ENCODE results near the gene CCDC57. TPM values are rescaled to one million over a fixed set of nuclear protein-coding genes. Genes with fewer than 3 reads are reported as not detected.

The CCDC57 gene
- total and polyA plus RNA-seq, 12 donors = 7.0 to 34.5 (median 10.7) TPM

GRCh38 chr17:82217530-82218204 lies 5.0 kb upstream of the CCDC57 start:
- intact Hi-C loops (cut with DNase I) = no loop called here
- no peaks in the 10 kb centered on the region for H3K27me3 ChIP-seq
- ATAC-seq = peak in 7 of 8 donors; percentile 9 to 50 (median 38)
- peak; percentile 51 to 59 for DNase-seq
- no peaks in the 10 kb centered on the region for H3K36me3 ChIP-seq
- H3K4me1 ChIP-seq = peaks cover 7 to 64% (median 24%) of the 10 kb centered on the region in 9 donors
- WGBS, 2 donors = 74 to 77% methylated on average over 21 of the region's 21 CpGs
- TF ChIP-seq, protein P1, sequence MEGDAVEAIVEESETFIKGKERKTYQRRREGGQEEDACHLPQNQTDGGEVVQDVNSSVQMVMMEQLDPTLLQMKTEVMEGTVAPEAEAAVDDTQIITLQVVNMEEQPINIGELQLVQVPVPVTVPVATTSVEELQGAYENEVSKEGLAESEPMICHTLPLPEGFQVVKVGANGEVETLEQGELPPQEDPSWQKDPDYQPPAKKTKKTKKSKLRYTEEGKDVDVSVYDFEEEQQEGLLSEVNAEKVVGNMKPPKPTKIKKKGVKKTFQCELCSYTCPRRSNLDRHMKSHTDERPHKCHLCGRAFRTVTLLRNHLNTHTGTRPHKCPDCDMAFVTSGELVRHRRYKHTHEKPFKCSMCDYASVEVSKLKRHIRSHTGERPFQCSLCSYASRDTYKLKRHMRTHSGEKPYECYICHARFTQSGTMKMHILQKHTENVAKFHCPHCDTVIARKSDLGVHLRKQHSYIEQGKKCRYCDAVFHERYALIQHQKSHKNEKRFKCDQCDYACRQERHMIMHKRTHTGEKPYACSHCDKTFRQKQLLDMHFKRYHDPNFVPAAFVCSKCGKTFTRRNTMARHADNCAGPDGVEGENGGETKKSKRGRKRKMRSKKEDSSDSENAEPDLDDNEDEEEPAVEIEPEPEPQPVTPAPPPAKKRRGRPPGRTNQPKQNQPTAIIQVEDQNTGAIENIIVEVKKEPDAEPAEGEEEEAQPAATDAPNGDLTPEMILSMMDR (IDR thresholded peaks at IDR 0.05) = no peak
- peak overlapping the region in 1 of 10 donors; percentile 28 for H3K4me3 ChIP-seq
- H3K9me3 ChIP-seq = no peaks in the 10 kb centered on the region
- peak overlapping the region in 7 of 10 donors; percentile 36 to 96 (median 77) for H3K27ac ChIP-seq

DNA sequence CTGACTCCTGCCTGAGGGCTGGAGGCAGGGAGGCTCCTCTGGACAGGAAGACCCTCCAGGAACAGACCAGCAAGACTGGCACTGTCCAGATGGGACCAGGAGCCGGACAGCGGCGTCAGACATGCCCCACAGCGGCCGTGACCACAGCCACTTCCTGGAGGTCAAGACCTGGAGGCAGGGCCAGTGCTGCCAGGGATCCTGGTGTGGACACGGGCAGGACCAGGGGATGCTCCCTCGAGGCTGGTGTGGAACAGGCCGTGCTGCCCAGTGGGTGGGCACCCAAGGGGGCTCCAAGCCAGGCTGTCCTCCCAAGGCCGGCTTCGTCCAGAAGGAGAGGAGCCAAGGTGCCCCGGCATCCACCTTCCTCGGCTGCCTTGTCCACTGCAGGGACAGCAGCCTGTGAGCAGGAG lies 4.5 kb upstream of the CCDC57 start:
- 68 to 76% methylated on average over 12 of the region's 12 CpGs for WGBS, 2 donors
- Histone ChIP-seq H3K4me3 (peak overlapping the region in 1 of 10 donors; percentile 28), H3K36me3 (no peaks in the 10 kb centered on the region), H3K27ac (peak overlapping the region in 9 of 10 donors; percentile 11 to 96 (median 74)), H3K27me3 (no peaks in the 10 kb centered on the region), H3K4me1 (peaks cover 7 to 65% (median 24%) of the 10 kb centered on the region in 9 donors), H3K9me3 (no peaks in the 10 kb centered on the region)
- ATAC-seq (peak in 4 of 8 donors; percentile 6 to 21 (median 18)), DNase-seq (peak in 1 of 2 donors; percentile 24)
- TF ChIP-seq, protein P1 (IDR thresholded peaks at IDR 0.05) = no peak
- intact Hi-C loops (cut with DNase I) = no loop called here

- ATAC-seq = peak; percentile 40 to 83 (median 62)
- Histone ChIP-seq H3K4me3 (peak overlapping the region in 1 of 10 donors; percentile 28), H3K4me1 (peaks cover 11 to 72% (median 30%) of the 10 kb centered on the region in 9 donors), H3K27ac (peak overlapping the region; percentile 11 to 96 (median 73)), H3K9me3 (no peaks in the 10 kb centered on the region), H3K27me3 (no peaks in the 10 kb centered on the region), H3K36me3 (no peaks in the 10 kb centered on the region)
- intact Hi-C loops (cut with DNase I) = no loop called here
- 52 to 66% methylated on average over 17 of the region's 17 CpGs for WGBS, 2 donors
- TF ChIP-seq, protein P1 (IDR thresholded peaks at IDR 0.05) = no peak
- DNase-seq = peak; percentile 61
These were observed 3.9 kb upstream of the CCDC57 start for GRCh38 chr17:82216301-82217119.

DNA sequence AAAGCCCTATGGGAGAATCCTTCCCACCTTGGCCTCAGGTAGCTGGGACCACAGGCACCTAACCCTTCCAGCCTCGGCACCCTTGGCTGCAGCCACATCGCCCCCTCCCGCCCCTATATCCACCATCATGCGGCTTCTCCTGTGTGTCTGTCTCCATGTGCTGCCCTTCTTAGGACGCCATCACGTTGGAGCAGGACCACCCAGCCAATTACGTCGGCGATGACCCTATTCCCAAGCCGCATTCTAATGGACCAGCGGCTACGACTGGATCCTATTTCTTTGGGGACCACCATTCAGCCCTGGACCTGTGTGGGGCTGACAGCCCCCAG lies 3.3 kb upstream of the CCDC57 start:
- ATAC-seq = no peak
- Histone ChIP-seq H3K36me3 (no peaks in the 10 kb centered on the region), H3K9me3 (no peaks in the 10 kb centered on the region), H3K4me1 (peaks cover 11 to 75% (median 32%) of the 10 kb centered on the region in 9 donors), H3K27ac (peak overlapping the region in 8 of 10 donors; percentile 29 to 96 (median 76)), H3K4me3 (peak overlapping the region in 1 of 10 donors; percentile 28), H3K27me3 (no peaks in the 10 kb centered on the region)
- DNase-seq = no peak
- TF ChIP-seq, protein P1 (IDR thresholded peaks at IDR 0.05) = no peak
- 90 to 93% methylated on average over 12 of the region's 12 CpGs for WGBS, 2 donors
- intact Hi-C loops (cut with DNase I) = no loop called here

Measured in heart right ventricle (tissue), 16 donors.